IMR-90 (cell line): ENCODE results near the gene PMEPA1.

Experiments
- RAD21 ChIP-seq: IDR thresholded peaks from 2 replicates; pipeline ENCODE4 v1.6.1; 2012; ENCODE audit warnings: low read length, improper control_type of control experiment
- TF ChIP-seq, protein P1 (sequence below): conservative IDR thresholded peaks from 2 replicates; pipeline ENCODE4 v1.5.1; 2012; ENCODE audit warnings: mild to moderate bottlenecking, low read depth, low read length, improper control_type of control experiment

DNA sequence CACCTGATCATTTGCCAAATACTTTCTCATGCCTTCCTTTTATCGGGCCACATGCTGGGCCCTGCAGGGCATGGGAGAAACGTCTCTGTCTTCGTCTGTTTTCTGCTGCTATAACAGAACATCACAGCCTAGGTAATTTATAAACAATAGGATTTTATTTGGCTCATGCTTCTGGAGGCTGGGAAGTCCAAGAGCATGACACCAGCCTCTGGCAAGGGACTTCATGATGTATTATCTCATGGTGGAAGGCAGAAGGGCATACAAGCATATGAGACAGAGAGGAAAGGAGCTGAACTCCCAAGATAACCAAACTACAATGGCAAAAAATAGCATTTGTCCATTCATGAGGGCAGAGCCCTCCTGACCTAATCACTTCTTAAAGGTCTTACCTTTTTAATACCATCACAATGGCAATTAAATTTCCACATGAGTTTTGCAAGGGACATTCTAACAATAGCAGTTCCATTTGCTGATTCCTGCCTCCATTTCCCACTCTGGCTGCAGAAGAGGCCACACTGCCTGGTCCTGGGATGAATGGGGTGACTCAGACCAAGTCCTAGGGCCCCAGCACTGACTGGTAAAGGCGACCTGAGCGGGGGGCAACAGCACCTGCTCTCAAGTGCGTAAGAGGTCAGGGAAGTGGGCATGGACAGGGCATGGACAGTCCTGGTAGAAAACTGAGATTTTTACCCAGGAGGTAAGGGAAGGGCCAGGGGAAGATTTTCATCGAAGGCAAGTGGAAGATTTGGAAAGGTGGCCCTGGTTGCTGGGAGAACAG is 84.4 kb downstream of the PMEPA1 start:
- TF ChIP-seq, protein P1, sequence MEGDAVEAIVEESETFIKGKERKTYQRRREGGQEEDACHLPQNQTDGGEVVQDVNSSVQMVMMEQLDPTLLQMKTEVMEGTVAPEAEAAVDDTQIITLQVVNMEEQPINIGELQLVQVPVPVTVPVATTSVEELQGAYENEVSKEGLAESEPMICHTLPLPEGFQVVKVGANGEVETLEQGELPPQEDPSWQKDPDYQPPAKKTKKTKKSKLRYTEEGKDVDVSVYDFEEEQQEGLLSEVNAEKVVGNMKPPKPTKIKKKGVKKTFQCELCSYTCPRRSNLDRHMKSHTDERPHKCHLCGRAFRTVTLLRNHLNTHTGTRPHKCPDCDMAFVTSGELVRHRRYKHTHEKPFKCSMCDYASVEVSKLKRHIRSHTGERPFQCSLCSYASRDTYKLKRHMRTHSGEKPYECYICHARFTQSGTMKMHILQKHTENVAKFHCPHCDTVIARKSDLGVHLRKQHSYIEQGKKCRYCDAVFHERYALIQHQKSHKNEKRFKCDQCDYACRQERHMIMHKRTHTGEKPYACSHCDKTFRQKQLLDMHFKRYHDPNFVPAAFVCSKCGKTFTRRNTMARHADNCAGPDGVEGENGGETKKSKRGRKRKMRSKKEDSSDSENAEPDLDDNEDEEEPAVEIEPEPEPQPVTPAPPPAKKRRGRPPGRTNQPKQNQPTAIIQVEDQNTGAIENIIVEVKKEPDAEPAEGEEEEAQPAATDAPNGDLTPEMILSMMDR = no peak
- TF ChIP-seq RAD21 = no peak
